CD4-positive, alpha-beta T cell (primary cell): ENCODE results near the gene REXO1. TPM values are rescaled to one million over a fixed set of nuclear protein-coding genes. Genes with fewer than 3 reads are reported as not detected.

Experiments used
- ATAC-seq: fragments of 200-7000 bp; cut with Tn5 transposase; one replicate; pipeline ENCODE4 v1.10.0; 2022; ENCODE audit warnings: mild to moderate bottlenecking; ENCODE audit not compliant: poor library complexity
- CTCF ChIA-PET: fragments of 350-600 bp; sonication (Branson Sonifier 250); formaldehyde crosslinking; loops from one replicate; lab custom pipeline; 2021; ENCODE audit warnings: antibody characterized with exemption, inconsistent platforms; lab: Charles Lee
- POLR2A ChIA-PET: fragments of 350-600 bp; sonication (Branson Sonifier 250); formaldehyde crosslinking; loops from one replicate; lab custom pipeline; 2021; ENCODE audit warnings: antibody characterized with exemption, inconsistent platforms; lab: Charles Lee
- DNase-seq, 14 experiments: peaks; one replicate each; pipeline ENCODE4 v3.0.0-alpha.2; 2013 to 2020; ENCODE audit warnings: mixed read lengths in 2 of 14
- H3K27ac ChIP-seq, 2 donors: one replicate each; pipeline versions ENCODE4 v1.5.1 to v1.7.0; 2013; ENCODE audit warnings: low read length in 2 of 2, low read depth in 1 of 2, mild to moderate bottlenecking in 1 of 2
- H3K27me3 ChIP-seq, 2 experiments: 1 replicate in 1 of 2; 2 replicates in 1 of 2; pipeline versions ENCODE4 v1.6.1 to v1.7.0; 2013; ENCODE audit warnings: low read length in 2 of 2, control low read depth in 1 of 2, mild to moderate bottlenecking in 1 of 2, moderate library complexity in 1 of 2; ENCODE audit not compliant: insufficient read depth in 2 of 2, control insufficient read depth in 1 of 2
- H3K36me3 ChIP-seq: one replicate; pipeline ENCODE4 v1.6.1; 2013; ENCODE audit warnings: low read length, control low read depth; ENCODE audit not compliant: insufficient read depth
- H3K4me1 ChIP-seq: one replicate; pipeline ENCODE4 v1.6.1; 2013; ENCODE audit warnings: low read length, control low read depth; ENCODE audit not compliant: insufficient read depth
- H3K4me3 ChIP-seq: one replicate; pipeline ENCODE4 v1.5.1; 2013; ENCODE audit warnings: mild to moderate bottlenecking, low read length, moderate library complexity
- H3K9me3 ChIP-seq, 2 experiments: 1 replicate in 1 of 2; 2 replicates in 1 of 2; pipeline versions ENCODE4 v1.6.1 to v1.7.0; 2013; ENCODE audit warnings: low read length in 2 of 2, mild to moderate bottlenecking in 2 of 2, control low read depth in 1 of 2, moderate library complexity in 1 of 2; ENCODE audit not compliant: control insufficient read depth in 1 of 2, insufficient read depth in 1 of 2
- H3K27ac Mint-ChIP-seq: one replicate; pipeline ENCODE4 v1.8.0; 2020; ENCODE audit warnings: mixed read lengths
- H3K27me3 Mint-ChIP-seq: one replicate; pipeline ENCODE4 v1.8.0; 2021; ENCODE audit warnings: mixed read lengths
- H3K36me3 Mint-ChIP-seq: one replicate; pipeline ENCODE4 v1.8.0; 2021; ENCODE audit warnings: low read depth, mixed read lengths
- H3K4me1 Mint-ChIP-seq: one replicate; pipeline ENCODE4 v1.8.0; 2021; ENCODE audit warnings: low read depth, mixed read lengths
- H3K4me3 Mint-ChIP-seq: one replicate; pipeline ENCODE4 v1.8.0; 2020; ENCODE audit warnings: mild to moderate bottlenecking, mixed read lengths
- H3K9me3 Mint-ChIP-seq: one replicate; pipeline ENCODE4 v1.8.0; 2020; ENCODE audit warnings: mixed read lengths
- intact Hi-C, 2 experiments: fragments of 100-400 bp; cut with DNase I in 1 of 2; cut with micrococcal nuclease in 1 of 2; formaldehyde crosslinking; loops; one replicate each; pipeline versions ENCODE4 v1.15.1 to v1.9.0; 2023 to 2025; cut with DNase I, micrococcal nuclease
- total RNA-seq, 174 experiments: library from RNA in 2 of 174; stranded (reverse) in 2 of 174; gene quantifications; one replicate each; pipeline ENCODE4 v1.2.3 and lab custom pipeline; 2021 to 2026
- TF ChIP-seq, protein P1 (sequence below): fragments of 200-600 bp; IDR thresholded peaks from one replicate; pipeline ENCODE4 v1.8.0; 2022; ENCODE audit warnings: antibody characterized with exemption, mild to moderate bottlenecking

REXO1 gene
- total RNA-seq, 2 experiments from 2014 or later = 106 to 114 TPM

DNA sequence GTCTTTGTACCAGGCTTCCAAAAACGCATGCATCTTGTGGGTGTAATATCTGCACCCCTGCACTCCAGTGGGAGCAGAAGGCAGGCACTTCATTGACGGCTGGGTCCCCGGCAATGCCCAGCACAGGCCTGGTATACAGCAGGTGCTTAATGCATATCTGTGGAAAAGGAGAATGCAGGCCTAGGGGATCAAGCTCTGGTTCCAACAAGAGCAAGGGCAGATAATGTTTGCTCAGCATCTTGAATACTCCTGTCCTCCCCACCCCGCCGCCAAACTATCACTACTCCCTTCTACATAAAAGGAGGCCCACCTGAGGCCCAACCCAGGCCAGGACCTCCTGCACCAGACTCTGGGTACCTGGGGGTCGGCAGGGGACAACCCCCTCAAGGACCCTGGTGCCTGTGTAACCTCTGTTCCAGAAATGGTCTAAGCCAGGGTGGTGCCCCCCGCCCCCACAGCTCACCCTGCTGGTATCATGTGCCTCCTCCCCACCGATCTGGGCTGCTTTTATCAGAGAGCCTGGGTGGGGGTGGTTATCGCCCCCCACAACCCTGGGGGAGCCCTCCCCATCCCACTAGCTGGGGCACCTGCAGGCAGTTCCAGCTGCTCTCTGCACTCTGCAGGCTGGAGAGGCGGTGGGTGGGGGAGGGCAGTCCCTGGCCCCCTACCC is 10.3 kb upstream of the REXO1 start:
- Histone ChIP-seq H3K27ac (peak overlapping the region; percentile 67 to 77), H3K36me3 (no peaks in the 10 kb centered on the region), H3K4me3 (no peak overlapping the region), H3K4me1 (peaks cover 86% of the 10 kb centered on the region), H3K27me3 (no peaks in the 10 kb centered on the region), H3K9me3 (no peaks in the 10 kb centered on the region)
- TF ChIP-seq, protein P1, sequence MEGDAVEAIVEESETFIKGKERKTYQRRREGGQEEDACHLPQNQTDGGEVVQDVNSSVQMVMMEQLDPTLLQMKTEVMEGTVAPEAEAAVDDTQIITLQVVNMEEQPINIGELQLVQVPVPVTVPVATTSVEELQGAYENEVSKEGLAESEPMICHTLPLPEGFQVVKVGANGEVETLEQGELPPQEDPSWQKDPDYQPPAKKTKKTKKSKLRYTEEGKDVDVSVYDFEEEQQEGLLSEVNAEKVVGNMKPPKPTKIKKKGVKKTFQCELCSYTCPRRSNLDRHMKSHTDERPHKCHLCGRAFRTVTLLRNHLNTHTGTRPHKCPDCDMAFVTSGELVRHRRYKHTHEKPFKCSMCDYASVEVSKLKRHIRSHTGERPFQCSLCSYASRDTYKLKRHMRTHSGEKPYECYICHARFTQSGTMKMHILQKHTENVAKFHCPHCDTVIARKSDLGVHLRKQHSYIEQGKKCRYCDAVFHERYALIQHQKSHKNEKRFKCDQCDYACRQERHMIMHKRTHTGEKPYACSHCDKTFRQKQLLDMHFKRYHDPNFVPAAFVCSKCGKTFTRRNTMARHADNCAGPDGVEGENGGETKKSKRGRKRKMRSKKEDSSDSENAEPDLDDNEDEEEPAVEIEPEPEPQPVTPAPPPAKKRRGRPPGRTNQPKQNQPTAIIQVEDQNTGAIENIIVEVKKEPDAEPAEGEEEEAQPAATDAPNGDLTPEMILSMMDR = no peak
- Mint-ChIP-seq H3K27ac (peak overlapping the region; percentile 96), H3K36me3 (peaks cover 8% of the 10 kb centered on the region), H3K9me3 (no peaks in the 10 kb centered on the region), H3K4me1 (peaks cover 64% of the 10 kb centered on the region), H3K27me3 (no peaks in the 10 kb centered on the region), H3K4me3 (peak overlapping the region; percentile 87)
- intact Hi-C loops = no loop called here
- ChIA-PET CTCF (interaction anchor here (0.6 to 0.9 kb wide), 2 partner anchors 10 to 228 kb away, joined by 3 to 4 read pairs; no protein-coding TSS in a partner anchor), POLR2A (interaction anchor here (0.9 to 2.0 kb wide), 3 partner anchors 8 to 590 kb away, joined by 3 to 8 read pairs (median 4); partner anchors contain the start of gene CIRBP)
- DNase-seq (peak in 2 of 14 experiments; percentile 28 to 48), ATAC-seq (no peak)

DNA sequence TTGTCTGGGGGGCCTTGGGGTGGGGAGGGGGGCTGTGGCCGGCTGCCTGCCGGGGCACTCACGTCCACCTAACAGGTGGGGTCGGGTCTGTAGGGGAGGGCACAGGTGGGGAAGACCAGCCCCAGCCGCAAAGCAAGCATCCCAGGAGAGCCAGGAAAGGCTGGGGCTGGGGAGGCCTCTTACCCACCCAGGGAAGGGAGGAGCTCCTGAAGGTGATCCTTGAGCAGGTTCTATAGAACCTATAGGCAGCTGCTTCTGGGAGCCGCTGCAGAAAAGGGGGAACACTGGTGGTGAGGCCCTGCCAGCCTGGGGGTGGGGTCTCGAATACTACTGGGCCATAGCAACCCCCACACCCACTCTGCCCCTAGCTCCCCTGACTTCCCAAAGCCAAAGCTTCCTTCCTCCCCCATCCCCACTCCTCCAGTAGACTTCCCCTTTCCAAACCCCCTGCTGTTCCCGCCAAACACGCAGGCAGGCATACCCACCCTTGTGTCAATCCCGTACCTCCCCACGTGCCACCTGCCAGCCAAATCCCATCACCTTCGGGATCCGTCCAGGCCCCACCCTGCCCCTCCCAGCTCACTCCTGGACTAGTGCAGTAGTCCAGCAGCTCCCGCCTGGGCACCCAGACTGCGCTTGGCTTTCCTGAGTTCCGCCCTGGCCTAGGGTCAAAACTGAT is 9.5 kb upstream of the REXO1 start:
- Histone ChIP-seq H3K9me3 (no peaks in the 10 kb centered on the region), H3K27me3 (no peaks in the 10 kb centered on the region), H3K4me3 (peak overlapping the region; percentile 61), H3K36me3 (no peaks in the 10 kb centered on the region), H3K4me1 (peaks cover 94% of the 10 kb centered on the region), H3K27ac (peak overlapping the region; percentile 37 to 77)
- Mint-ChIP-seq H3K4me3 (peak overlapping the region; percentile 87), H3K36me3 (peaks cover 13% of the 10 kb centered on the region), H3K4me1 (peaks cover 70% of the 10 kb centered on the region), H3K27me3 (no peaks in the 10 kb centered on the region), H3K27ac (peak overlapping the region; percentile 96), H3K9me3 (no peaks in the 10 kb centered on the region)
- ChIA-PET POLR2A (interaction anchor here (0.8 to 2.0 kb wide), 6 partner anchors 9 to 589 kb away, joined by 3 to 11 read pairs (median 4); partner anchors contain the start of genes ABHD17A and CIRBP), CTCF (interaction anchor here (0.9 kb wide), 1 partner anchor 9 kb away, joined by 3 read pairs; no protein-coding TSS in a partner anchor)
- ATAC-seq = no peak
- TF ChIP-seq, protein P1 = no peak
- intact Hi-C loops = no loop called here
- peak in 2 of 14 experiments; percentile 25 to 52 for DNase-seq

DNA sequence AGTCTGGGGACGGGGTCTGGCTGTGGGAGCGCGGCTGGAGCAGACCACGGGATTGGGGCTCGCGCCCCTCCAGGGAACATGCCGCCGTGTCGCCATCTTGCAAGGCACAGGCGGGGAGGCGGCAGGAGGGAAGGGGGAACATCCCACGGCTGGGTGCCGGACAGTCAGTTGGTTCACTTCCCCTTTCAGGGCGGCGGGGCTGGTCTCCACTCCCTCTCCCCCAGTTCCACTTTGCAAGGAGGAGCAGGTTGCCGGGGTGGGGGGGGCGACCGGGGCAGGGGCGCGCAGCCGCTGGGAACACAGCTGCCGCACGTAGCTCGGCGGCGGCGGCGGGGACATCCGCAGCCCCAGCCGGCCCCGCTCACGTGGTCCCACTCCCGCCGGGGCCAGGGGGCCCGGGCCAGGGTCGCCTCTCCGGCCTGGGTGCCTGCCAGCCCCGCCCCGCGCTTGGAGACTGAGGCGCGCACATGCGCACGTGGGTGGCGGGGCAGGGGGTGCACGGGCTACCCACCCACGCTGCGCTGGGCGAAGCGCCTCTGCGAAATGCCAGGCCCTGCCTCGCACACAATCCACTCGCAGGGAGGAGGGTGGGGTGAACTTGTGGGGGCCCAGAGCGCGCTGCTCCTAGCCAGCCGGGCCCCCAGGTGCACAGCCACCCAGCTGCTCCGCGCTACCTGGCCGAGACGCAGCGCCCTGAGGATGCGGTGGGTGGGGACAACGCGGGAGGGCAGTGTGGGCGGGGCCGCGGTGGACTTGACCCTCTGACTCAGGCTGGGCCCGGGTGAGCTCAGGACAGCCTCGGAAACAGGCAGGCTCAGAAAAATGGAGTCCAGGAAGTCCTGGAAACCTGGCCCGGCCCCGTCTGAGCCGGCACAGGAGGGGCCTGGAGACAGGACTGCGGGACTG is 8.7 kb upstream of the REXO1 start:
- peak overlapping the region; percentile 91 for H3K4me3 Mint-ChIP-seq
- intact Hi-C loops = no loop called here
- ChIA-PET POLR2A (interaction anchor here (0.8 to 2.2 kb wide), 11 partner anchors 18 to 588 kb away, joined by 3 to 11 read pairs (median 5); partner anchors contain the start of genes ABHD17A and CIRBP), CTCF (interaction anchor here (0.9 to 1.3 kb wide), 2 partner anchors 8 kb away, joined by 3 to 5 read pairs; no protein-coding TSS in a partner anchor)
- peaks cover 6% of the 10 kb centered on the region for H3K36me3 Mint-ChIP-seq
- H3K4me1 Mint-ChIP-seq = peaks cover 69% of the 10 kb centered on the region
- no peaks in the 10 kb centered on the region for H3K9me3 Mint-ChIP-seq
- TF ChIP-seq, protein P1 = no peak
- Histone ChIP-seq H3K27ac (peak overlapping the region; percentile 71 to 77), H3K27me3 (no peaks in the 10 kb centered on the region), H3K4me1 (peaks cover 97% of the 10 kb centered on the region), H3K36me3 (no peaks in the 10 kb centered on the region), H3K9me3 (no peaks in the 10 kb centered on the region), H3K4me3 (peak overlapping the region; percentile 61)
- H3K27me3 Mint-ChIP-seq = no peaks in the 10 kb centered on the region
- peak; percentile 11 for ATAC-seq
- H3K27ac Mint-ChIP-seq = peak overlapping the region; percentile 96
- DNase-seq = peak in 8 of 14 experiments; percentile 22 to 74 (median 39)
